ENCODE measurements around the gene ZDHHC20. TPM values are rescaled to one million over a fixed set of nuclear protein-coding genes. Genes with fewer than 3 reads are reported as not detected.

ZDHHC20 gene
- total RNA-seq, 4 donors from 2014 or later: 20.7 to 161 (median 61.9) TPM

DNA sequence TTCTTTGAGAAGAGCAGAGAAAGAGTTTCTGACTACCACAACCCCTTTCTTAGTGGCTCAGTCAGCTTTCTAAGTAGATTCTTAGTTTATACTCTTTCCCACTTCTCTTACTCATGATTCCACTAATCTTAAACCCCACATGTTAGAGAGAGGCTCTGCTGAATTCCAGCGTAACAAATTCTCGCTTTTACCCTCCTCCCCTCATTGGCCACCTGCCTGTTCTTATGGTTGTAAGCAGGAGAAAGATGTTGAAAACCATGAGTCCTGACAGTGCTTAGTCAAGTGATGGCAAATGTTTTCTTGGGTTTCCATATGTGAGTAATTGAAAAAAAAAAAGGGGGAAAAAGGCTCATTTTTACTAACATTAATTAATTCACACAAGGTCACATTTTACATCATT is 125.9 kb downstream of the ZDHHC20 start:
- DNase-seq: no peak
- TF ChIP-seq, protein P1, sequence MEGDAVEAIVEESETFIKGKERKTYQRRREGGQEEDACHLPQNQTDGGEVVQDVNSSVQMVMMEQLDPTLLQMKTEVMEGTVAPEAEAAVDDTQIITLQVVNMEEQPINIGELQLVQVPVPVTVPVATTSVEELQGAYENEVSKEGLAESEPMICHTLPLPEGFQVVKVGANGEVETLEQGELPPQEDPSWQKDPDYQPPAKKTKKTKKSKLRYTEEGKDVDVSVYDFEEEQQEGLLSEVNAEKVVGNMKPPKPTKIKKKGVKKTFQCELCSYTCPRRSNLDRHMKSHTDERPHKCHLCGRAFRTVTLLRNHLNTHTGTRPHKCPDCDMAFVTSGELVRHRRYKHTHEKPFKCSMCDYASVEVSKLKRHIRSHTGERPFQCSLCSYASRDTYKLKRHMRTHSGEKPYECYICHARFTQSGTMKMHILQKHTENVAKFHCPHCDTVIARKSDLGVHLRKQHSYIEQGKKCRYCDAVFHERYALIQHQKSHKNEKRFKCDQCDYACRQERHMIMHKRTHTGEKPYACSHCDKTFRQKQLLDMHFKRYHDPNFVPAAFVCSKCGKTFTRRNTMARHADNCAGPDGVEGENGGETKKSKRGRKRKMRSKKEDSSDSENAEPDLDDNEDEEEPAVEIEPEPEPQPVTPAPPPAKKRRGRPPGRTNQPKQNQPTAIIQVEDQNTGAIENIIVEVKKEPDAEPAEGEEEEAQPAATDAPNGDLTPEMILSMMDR (IDR thresholded peaks at IDR 0.05): no peak
- TF ChIP-seq POLR2A (IDR thresholded peaks at IDR 0.05): no peak
- no peak overlapping the region for H3K4me3 ChIP-seq
- peaks cover 0 to 3% of the 10 kb centered on the region in 2 donors for H3K9me3 ChIP-seq
- no peaks in the 10 kb centered on the region for H3K4me1 ChIP-seq
- no peak overlapping the region for H3K27ac ChIP-seq
- intact Hi-C loops (cut with DNase I; ENCODE audit: low total_unique reads): no loop called here
- H3K36me3 ChIP-seq: no peaks in the 10 kb centered on the region
- H3K27me3 ChIP-seq: no peaks in the 10 kb centered on the region

GRCh38 chr13:21330126-21330861 is 128.8 kb downstream of the ZDHHC20 start:
- Histone ChIP-seq H3K27ac (no peak overlapping the region), H3K27me3 (no peaks in the 10 kb centered on the region), H3K4me1 (no peaks in the 10 kb centered on the region), H3K9me3 (peaks cover 0 to 3% of the 10 kb centered on the region in 2 donors), H3K36me3 (no peaks in the 10 kb centered on the region), H3K4me3 (no peak overlapping the region)
- TF ChIP-seq, protein P1 (IDR thresholded peaks at IDR 0.05): no peak
- TF ChIP-seq POLR2A (IDR thresholded peaks at IDR 0.05): no peak
- intact Hi-C loops (cut with DNase I; ENCODE audit: low total_unique reads): no loop called here
- no peak for DNase-seq

DNA sequence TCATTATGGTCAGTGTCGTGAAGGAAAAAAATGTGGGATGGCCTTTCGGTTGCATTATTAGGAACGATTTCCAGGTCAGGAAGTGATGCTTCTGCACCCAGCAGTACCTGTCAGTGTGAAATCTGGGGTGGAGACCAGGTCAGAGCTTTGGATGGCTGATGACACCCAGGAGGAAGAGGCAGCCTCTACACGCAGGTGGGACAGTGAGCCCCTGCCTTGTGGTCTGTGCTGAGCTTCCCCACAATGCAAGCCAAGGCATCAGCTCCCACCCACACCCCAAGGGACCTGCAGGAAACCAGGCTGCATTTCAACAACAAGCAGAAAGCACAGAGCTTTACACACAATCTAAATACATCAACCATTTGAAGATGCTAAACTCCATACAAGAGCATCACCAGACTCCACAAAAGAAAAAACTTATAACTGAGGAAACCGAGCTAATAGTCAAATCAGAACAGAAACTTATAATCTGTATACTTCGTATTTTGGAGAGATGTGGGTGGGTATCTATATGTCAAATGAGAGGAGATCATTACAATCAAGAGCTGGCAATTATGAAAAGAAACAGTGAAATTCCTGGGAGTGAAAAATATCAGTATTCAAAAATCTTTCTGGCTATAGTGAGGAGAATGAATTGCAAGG is 130.1 kb downstream of the ZDHHC20 start:
- intact Hi-C loops (cut with DNase I; ENCODE audit: low total_unique reads): no loop called here
- Histone ChIP-seq H3K27ac (no peak overlapping the region), H3K4me3 (no peak overlapping the region), H3K4me1 (no peaks in the 10 kb centered on the region), H3K27me3 (no peaks in the 10 kb centered on the region), H3K36me3 (no peaks in the 10 kb centered on the region), H3K9me3 (no peaks in the 10 kb centered on the region)
- no peak for DNase-seq
- TF ChIP-seq, protein P1 (IDR thresholded peaks at IDR 0.05): no peak
- no peak for TF ChIP-seq POLR2A (IDR thresholded peaks at IDR 0.05)

- H3K27ac ChIP-seq: no peak overlapping the region
- H3K4me3 ChIP-seq: no peak overlapping the region
- H3K36me3 ChIP-seq: no peaks in the 10 kb centered on the region
- intact Hi-C loops (cut with DNase I; ENCODE audit: low total_unique reads): no loop called here
- no peak for TF ChIP-seq POLR2A (IDR thresholded peaks at IDR 0.05)
- TF ChIP-seq, protein P1 (IDR thresholded peaks at IDR 0.05): no peak
- no peak for DNase-seq
- no peaks in the 10 kb centered on the region for H3K4me1 ChIP-seq
- H3K27me3 ChIP-seq: no peaks in the 10 kb centered on the region
- no peaks in the 10 kb centered on the region for H3K9me3 ChIP-seq
These were observed 130.9 kb downstream of the ZDHHC20 start for GRCh38 chr13:21328201-21328600.

Data from uterus (tissue), 4 donors.